Left cardiac atrium (tissue), 4 donors: Measurements from ENCODE around the gene KCNB1. TPM values are rescaled to one million over a fixed set of nuclear protein-coding genes. Genes with fewer than 3 reads are reported as not detected.

Experiments
- ATAC-seq, 2 donors: fragments of 200-7000 bp; cut with Tn5 transposase; one replicate each; pipeline ENCODE4 v1.9.1; 2020; ENCODE audit warnings: mild to moderate bottlenecking in 2 of 2, moderate library complexity in 2 of 2
- DNase-seq: peaks from one replicate; pipeline ENCODE4 v3.0.0-alpha.2; 2020
- intact Hi-C, 2 donors: fragments of 100-400 bp; cut with DNase I; formaldehyde crosslinking; loops; one replicate each; pipeline versions ENCODE4 v1.14.1 to v1.15.1; 2022 to 2023
- total RNA-seq, 2 donors: library from RNA; stranded (reverse); fragmentation: NEBNext Ultra II Directional; extraction: Animal tissue kit (Norgen Biotek cat#: 25700); gene quantifications; one replicate each; pipeline ENCODE4 v1.2.1, GENCODE V29; 2021
- donor health status: DM: no; HTN: yes; CAD: no.
- donor health status: DM: no; HTN: yes; CAD: no; lungs with severe emphysema.
- donor health status: DM: yes; HTN: yes; CAD: no.
- donor health status: Dilated cardiomyopathy.

The KCNB1 gene
- total RNA-seq, 2 donors from 2014 or later, result 2.0 to 2.1 TPM

DNA sequence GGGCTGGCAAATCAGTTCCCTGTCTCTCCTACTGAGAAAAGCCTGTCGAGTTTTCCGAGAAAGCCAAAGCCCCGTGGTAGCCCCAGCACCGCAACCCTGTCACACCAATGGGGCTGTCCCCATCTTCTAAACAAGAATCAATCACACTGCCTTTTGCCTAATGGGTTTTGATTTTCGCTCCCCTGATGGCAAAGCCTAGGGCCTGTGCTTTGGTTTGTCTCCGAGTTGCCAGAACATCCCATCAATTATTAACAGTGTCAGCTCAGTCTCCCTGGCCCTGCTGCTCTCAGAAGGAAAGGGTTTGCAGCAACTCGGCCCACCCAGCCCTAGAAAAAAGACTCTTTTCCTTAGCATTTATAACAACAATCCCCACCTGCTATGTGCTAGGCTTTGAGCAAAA lies 4.2 kb downstream of the KCNB1 start:
- intact Hi-C loops, result no loop called here
- ATAC-seq, result no peak
- no peak for DNase-seq

DNA sequence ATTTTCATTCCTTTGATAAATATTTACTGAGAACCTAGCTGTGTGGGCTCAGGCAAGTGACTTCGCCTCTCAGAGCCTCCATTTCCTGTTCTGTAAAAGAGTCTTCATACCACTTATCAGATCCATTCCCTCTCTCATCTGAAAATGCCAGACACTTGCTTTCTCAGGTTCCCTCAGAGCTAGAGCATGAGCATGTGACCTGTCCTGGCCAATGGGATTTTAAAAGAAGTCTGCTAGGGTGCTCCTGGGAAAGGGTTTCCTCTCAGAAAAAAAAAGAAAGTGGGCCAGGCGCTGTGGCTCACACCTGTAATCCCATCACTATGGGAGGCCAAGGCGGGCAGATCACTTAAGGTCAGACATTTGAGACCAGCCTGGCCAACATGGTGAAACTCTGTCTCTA lies 5.3 kb downstream of the KCNB1 start:
- DNase-seq (no peak), ATAC-seq (no peak)
- intact Hi-C loops, result no loop called here

DNA sequence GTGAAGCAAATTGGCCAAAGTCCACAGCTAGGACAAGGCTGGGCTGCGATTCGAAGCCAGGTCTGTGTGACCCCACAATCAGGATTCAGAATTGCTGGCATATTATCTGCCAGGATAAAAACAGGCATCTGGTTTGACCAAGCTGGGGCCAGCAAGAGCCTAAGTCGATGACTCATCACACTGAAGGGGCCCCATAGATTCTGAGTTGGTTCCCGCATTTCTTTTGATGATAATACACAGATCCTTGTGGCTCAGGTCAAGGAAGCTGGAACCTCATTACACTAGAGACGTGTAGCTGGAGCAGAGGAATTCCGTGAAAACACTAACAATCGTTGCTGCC lies 6.5 kb downstream of the KCNB1 start:
- no peak for ATAC-seq
- no peak for DNase-seq
- intact Hi-C loops, result no loop called here

DNA sequence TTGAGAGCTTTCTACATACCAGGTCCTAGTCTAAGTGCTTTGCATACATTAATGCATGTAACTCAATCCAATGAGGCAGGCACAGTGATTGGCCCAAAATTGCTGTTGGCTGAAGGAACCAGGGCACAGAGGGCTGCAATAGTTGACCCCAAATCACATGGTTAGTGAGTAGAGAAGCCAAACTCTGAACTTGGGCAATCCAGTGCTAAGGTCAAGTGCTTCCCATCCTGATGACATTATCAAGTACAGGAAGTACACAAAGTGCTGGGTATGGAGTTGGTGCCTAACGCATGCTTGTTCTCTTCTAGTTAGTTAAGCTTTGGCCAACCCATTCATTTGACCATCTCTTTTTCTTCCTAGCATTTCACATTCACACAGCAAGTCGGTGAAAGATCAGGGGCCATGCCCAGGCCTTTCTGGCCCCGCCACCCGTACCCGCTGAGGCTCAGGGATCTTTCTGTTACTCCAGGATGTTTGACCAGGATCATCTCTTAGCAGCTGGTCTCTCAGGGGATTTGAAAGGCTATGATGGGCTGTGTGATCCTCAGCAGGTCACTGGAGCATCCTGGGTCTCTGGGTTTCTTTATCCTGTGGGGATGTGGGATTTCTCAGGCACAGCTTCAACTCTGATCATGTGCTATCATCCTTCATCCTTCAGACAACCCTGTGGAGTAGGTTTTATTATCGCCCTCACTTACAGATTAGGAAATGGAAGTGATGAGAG lies 7.0 kb downstream of the KCNB1 start:
- intact Hi-C loops, result no loop called here
- ATAC-seq (peak in 1 of 2 donors; percentile 47), DNase-seq (no peak)

DNA sequence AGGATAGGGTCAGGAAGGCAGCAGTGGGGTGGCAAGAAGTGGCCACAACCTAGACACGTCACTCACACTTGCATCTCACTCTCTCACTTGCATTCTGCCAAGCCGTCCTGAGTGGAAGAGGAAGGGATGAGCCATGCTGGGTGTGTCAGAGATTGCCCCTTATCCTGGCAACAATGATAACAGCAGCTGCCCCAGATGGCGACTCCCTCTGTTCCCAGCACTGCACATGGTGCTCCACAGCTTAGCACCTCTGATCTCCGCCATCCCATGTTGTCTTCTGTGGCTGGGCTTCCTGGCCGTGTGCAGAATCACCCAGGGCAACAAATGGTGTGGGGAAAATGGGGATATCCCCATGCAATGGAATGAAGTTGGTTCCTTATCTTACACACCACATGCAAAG lies 11.1 kb downstream of the KCNB1 start:
- DNase-seq, result no peak
- ATAC-seq, result peak in 1 of 2 donors; percentile 14
- intact Hi-C loops, result no loop called here

DNA sequence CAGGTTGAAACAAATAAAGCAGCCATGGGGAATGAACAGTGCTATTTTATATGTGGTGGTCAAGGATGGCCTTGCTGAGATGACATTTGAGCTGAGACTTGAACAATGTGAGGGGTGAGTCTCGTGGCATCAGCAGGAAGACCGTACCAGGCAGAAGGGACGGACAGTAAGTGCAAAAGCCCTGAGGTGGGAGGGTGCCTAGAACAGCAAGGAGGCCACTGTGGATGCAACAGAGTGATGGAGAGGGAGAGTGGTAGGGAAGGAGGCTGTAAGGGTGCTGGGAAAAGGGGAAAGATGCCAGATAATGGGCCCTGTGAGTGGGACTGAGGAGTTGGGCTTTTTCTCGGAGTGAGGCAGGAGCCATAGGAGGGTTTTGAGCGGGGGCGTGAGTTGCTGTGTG lies 11.5 kb downstream of the KCNB1 start:
- DNase-seq (no peak), ATAC-seq (no peak)
- intact Hi-C loops, result no loop called here

DNA sequence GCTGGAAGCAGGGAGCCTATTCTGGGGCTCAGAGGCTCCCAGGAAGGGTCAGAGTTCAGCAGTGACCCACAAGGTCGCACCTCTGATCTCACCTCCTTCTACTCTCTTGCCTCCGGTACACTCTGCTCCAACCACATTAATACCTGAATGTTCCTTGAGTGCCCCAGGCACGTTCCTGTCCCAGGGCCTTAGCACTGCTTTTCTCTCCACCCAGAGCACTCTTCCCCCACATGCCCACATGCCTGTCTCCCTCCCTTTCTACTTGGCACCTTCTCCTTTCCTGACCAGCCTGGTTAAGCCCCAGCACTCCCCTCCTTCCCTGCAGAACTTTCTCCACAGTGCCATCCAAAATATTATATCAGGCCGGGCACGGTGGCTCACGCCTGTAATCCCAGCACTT lies 13.4 kb downstream of the KCNB1 start:
- ATAC-seq, result no peak
- intact Hi-C loops, result no loop called here
- DNase-seq, result no peak

DNA sequence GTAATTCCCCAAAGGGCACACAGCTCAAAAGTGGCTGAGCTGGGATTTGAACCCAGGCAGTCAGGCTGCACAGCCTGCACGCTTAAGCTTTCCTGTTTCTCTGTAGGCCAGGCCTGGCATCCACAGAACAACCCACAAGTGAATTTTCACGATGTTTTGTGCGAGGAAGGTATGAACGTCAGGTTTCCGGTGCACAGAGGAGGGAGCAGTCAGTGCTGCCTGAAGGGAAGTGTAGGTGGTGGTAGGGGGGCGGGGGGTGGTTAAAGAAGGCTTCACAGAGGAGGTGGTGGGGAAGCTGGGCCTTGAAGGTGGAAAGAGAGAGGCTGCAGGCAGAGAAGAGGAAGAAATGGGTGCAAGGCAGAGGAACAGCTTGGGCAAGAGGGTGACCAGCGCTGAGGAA lies 14.1 kb downstream of the KCNB1 start:
- intact Hi-C loops, result no loop called here
- ATAC-seq (no peak), DNase-seq (no peak)

DNA sequence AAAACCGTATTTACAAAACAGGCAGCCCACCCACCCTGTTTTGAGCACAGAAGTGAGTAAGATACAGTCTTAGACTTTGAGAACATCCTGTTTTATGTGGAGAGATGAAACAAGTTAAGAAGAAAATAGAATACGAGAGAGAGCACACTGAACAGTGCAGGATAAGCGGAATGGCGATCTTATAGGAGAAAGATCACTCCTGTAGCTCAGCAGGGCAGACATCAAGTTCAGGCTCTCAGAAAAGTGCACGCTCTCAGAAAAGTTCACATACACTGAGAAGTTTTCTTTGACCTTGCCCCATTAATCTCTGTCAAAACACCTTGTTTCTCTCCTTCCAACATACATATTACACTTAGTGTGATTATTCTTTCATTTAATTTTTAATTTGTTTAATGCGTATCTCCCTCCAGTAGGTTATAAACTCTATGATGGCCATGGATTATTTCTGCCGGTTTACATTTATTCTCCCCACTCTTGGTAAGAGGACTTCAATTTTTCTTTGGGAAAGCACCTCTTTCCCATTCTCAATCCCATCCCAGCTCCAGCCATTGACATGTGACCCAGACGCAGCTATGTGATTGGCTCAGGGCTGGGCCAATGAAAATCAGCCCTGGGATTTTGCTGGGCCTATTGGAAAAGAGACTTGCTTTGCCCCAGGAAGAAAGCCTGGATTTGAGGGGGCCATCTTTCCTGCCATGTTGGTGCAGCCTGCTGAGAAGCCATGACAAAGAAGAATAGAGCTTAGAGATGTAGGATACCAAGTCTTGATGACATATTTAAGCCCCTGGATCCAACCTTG lies 16.2 kb downstream of the KCNB1 start:
- no peak for ATAC-seq
- intact Hi-C loops, result no loop called here
- DNase-seq, result no peak

DNA sequence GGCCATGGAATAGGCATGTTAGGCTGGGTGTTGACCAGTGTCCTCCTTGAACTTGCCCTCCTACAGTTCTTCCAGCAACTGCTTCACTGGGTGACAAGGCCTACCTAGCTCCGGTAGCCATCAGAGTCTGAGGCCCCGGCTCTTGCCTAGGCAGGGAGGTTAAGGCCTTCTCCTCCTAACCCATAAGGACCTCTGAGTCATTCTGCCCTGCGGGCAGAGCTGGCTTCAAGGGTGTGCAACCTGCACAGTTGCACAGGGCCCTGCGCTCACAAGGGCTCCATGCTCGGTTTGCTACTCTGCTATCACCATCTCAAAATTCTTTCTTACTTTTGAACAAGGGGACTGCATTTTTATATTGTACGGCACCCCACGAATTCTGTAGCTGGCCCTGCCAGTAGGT lies 17.9 kb downstream of the KCNB1 start:
- DNase-seq (no peak), ATAC-seq (no peak)
- intact Hi-C loops, result no loop called here

DNA sequence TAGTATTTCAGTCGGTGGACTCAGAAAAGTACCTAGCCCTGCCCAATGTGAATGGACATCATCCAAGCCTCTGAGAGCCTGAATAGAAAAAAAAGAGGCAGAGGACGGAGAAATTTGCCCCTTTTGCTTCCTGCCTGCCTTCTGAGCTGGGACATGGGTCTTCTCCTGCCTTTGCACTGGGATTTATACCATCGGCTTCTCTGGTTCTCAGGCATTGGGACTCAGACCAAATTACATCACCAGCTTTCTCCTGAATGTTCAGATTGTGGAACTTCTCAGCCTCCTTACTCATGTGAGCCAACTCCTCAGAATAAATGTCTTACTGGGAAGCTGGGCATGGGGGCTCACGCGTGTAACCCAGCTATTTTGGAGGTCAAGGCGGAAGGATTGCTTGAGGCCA lies 19.8 kb downstream of the KCNB1 start:
- intact Hi-C loops, result no loop called here
- DNase-seq, result no peak
- no peak for ATAC-seq

DNA sequence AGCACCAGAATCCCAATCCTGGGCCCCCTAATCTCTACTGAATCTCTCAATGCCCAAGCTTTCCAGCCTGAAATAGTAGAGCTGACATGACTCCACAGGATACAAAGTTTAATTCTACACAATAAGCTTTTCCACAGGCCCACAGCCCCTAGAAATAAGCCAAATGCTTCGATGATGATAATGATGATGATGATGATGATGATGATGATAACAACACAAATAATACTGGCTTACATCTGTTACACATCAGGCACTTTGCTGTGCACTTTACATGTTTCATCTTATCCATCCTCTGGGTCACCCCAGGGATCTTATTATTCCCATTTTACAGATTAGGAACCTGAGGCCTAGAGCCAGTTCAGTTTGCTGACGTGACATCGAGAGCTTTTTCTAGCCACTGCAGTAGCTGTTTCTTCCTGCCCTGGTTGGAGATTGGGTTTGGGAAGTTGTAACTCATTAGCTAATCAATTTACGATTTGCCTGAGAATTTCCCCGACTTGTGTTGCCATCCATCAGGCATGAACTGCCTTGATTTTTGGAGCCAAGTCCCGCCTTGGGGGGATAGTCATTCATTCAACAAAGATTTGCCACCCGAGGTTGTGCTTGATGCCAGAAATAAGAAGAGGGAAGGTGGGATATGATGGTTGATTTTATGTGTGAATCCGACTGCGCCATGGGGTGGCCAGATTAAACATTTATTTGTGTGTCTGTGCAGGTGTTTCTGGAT lies 20.4 kb downstream of the KCNB1 start:
- intact Hi-C loops, result no loop called here
- no peak for DNase-seq
- ATAC-seq, result no peak

DNA sequence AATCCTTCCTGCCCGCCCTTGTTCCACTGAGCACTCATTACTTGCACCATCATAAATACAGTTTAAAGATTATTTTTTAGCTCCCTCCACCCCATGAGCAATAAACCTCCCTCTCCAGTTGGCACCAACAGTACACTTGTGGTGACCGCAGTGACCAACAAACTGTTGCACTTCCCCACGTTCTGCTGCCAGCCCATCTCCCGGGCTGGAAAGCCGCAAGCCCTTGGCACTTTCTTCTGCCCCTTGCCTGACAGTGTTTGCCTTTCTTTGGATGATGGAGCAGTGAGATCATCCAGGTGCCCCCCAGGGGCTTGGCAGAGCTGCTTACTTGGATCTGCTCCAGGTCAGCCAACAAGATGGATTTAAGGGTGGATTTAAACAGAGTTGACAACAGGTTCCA lies 21.6 kb downstream of the KCNB1 start:
- intact Hi-C loops, result no loop called here
- ATAC-seq, result no peak
- no peak for DNase-seq

DNA sequence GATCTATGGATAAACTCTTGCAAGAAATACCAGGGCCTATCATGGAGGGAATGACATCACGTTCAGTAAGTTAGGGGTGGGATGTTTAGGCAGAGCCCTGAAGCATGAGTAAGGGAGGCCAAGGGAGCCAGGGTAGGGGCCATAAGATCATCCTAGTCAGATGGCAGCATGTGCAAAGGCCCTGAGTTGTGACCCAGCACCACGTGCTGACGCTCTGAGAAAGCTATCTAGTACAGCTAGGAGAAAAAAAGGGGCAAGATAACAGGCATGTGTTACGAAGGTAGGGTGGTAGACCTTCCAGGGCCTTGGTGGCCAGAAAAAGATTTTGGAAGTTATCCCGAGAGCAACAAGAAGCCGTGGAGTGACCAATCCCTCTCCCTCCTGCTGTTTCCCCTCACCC lies 22.3 kb downstream of the KCNB1 start:
- DNase-seq (no peak), ATAC-seq (no peak)
- intact Hi-C loops, result no loop called here

DNA sequence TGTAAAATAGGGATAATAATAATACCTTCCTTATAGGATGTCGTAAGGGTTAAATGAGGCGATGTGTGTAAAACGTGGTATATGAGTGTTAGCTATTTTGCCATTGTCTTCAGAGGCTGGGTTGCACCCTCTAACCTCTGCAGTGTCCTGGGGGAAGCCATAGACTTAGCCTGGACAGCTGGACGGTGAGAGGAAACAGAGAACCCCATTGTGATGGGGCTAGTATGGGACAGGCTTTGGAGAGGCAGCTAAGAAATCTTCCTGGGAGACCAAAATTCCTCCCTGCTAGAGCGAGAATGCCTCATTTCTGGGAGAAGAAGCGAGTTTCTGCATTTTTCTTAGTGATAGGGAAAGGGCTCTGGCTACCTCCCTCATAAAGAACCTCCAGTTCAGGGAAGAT lies 22.8 kb downstream of the KCNB1 start:
- ATAC-seq (no peak), DNase-seq (no peak)
- intact Hi-C loops, result no loop called here

DNA sequence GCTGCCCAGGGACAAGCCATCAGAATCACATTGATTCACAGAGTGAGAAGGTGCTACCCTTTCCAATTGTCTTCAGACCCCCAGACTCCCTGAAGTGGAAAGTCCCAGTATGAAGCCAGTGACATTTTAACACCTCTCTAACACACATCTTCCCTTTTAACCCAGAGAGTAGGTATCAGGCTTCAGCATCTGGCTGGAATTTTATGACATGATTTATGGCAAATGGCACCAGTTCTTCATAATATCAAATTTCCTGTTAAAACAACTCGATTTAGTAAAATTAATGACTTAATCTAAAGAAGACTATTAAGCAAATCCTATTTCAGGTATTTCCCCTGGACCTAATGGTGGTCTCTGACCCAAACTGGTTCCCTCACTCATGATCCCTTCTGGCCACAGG lies 25.0 kb downstream of the KCNB1 start:
- no peak for DNase-seq
- intact Hi-C loops, result no loop called here
- ATAC-seq, result no peak

DNA sequence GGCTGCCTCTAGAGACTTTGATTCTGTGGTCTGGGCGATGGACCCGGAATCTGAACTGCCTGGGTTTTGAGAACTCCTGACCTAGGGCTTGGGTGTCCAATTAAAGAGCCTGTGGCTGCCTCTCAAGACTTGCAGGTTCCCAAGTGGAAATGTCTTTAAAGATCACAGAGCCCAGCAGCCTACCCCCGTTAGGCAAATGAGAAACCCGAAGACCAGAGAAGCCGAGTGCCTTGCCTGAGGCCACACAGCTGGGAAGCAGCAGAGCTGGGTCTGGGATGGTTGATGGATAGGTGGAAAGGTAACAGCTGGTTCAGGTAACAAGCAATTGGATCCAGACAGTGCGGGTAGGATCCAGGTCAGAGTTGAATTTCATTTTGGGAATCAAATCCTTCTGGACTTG lies 25.8 kb downstream of the KCNB1 start:
- no peak for DNase-seq
- ATAC-seq, result no peak
- intact Hi-C loops, result no loop called here

DNA sequence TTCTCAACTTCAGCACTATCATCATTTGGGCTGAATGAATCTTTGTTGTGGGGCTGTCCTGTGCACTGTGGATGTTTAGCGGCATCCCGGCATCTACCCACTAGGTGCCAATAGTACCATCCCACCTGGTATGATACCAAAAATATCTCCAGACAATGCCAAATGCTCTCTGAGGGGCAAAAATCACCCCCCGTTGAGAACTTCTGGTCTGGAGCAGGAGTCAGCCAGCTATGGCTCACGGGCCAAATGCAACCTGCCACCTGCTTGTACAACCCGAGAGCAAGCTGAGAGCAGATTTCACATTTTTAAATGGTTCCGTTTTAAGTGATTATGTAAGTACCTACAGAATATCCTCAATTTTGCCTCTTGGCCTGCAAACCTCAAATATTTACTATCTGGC lies 26.8 kb downstream of the KCNB1 start:
- ATAC-seq (no peak), DNase-seq (no peak)
- intact Hi-C loops, result no loop called here

DNA sequence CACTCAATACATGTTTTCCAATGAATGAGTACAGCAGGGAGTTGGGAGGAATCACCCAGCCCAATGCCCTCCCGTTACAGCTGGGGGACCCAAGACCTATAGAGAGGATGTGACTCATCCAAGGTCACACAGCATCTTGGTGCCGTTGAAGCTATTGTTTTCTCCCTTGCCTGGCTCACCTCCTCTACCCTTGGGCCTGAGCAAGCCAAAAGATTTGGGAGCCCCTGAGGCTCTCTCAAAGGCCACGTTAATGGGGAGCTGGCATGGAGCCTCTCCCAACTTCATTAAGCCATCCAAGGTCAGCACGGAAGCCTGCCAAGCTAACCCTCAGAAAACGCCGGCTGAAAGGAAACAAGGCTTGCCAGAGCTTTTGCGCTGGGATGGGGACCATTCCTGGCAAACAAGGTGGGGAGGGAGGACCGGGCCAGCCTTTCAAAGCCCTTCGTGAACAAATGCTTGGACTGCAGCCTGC lies 30.4 kb downstream of the KCNB1 start:
- ATAC-seq, result peak; percentile 42 to 48
- intact Hi-C loops, result no loop called here

DNA sequence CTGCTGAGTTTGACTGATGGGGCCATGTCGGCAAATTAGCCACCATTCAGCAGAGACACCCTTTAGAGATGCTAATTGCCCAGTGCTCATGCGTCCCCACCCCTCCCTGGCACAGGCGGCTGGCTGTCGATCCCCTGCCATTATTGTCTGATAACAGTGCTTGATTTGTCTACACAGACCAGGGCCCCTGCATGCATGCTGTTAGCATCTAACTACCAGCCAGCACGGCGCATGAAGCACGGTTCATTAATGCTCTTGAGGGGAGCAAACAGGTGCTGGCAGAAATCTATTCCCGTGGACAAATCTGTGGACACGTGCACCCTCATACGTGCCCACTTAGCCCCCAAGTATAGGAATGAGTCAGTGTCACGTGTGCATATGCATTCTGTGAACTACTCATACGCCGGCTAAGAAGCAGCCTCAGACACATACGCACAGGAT lies 32.2 kb downstream of the KCNB1 start:
- DNase-seq, result no peak
- no peak for ATAC-seq
- intact Hi-C loops, result no loop called here

More for the DNA sequence above, 30.4 kb downstream of the KCNB1 start:
- DNase-seq, result peak; percentile 60
